ENCODE results near the gene UGT1A7.

The UGT1A7 gene

DNA sequence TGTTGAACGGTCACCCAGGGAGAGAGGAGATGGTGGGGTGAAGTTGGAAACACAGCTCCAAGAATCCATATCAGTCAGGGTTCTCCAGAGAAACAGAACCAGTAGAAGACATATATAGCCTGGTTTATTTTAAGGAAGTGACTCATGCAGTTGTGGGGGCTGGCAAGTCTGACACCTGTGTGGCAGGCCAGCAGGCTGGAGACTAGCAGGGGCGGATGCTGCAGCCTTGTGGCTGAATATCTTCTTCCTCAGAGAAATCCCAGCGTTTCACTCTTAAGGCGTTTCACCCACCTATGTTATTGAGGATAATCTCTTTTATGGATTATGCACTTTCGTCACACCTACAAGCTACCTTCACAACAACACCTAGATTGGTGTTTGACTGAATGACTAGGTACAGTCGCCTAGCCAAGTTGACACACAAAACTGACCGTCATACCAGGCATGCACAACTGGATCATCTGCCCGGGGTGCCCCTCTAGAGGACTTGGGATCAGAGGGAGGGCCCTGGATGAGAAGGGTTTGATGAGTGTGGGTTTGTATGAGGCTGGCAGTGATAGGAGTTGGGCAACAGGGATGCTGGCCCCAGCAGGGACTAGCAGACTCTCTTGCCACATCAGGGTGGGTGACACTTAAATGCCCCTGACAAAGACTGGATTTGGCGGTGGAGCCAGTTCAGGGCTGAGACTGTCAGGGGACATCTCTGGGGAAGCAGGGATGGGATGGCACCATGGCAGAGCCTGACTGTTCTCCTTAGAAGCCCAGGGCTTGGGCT is 119.8 kb downstream of the UGT1A7 start:
- no peak for DNase-seq

DNA sequence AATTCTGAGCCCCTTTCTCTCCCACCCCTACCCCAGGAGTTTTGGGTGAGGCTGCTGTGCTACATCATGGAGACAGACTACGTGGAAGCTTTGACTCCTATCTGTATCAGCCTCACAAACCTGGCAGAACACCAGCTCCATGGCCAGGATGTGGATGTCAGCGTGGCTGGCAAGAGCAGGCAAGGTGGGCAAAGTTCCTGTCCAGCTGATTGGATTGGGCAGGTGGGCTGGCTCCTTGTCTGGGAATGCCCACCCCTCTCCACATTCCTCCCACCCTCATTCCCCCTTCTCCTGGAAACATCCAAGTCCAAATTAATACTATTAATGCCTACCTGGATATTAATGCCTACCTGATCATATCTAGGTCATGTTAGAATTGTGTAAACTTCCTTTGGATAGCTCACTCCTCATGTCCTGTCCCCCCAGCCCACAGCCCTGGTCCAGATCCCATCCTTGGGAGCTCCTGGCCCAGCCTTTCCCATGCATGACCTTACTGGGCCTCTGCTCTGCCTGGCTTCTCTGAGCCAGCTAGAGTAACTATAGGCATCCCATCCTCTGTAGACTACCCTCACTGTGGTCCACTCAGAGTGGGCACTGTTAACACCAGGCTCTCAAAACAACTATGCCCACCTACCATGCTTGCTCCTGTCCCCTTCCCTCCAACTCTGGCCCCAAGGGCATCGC is 120.6 kb downstream of the UGT1A7 start:
- no peak for DNase-seq

- no peak for DNase-seq
Observed at GRCh38 chr2:233803292-233803911, 121.7 kb downstream of the UGT1A7 start.

GRCh38 chr2:233803994-233804393 is 122.3 kb downstream of the UGT1A7 start:
- no peak for DNase-seq

- DNase-seq = no peak
Observed at GRCh38 chr2:233807215-233807865, 125.6 kb downstream of the UGT1A7 start.

DNA sequence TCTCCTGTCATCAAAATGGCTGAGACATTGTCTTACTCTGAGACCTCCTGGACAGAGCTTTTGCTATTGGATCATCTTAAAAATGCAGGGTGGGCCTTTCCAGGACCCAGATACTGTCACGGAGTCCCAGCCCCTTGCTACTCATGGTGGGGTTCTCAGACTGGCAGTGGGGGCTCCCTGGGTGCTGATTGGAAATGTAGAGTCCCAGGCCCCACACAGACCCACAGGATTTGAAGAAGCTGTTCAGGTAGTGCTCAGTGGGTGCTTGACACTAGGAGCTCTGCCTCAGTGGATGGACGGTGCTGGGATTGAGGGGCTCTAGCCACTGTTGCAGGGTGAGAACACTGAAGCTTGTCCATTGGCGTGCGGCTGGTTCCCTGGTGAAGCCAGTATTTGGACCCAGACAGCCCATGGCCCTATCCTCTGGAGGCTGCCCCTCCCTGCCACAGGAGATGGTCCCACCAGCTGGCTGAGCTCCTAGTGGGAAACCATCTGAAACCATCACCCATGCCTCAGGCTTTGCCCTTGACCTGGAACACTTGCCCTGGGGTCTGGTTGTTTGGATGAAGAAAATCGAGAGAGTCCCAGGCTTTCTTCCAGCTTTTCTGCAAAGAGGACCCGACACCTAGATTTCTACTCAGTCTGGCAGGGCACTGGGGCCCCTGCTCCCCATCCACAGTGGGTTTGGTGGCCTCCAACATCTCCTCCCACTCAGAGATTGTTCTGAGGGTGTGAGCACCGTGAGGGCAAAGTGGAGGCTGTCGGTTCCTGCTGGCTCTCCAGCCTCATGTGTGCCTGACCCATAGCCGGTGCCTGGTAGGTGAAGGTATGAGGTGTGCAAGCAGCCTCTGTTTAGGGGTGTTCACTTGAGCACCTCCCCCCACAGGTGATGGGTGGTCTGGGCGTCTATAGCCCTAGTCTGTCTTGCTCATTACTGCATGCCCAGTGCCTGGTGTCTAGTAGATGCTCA is 126.5 kb downstream of the UGT1A7 start:
- DNase-seq = no peak

- no peak for DNase-seq
Observed at GRCh38 chr2:233810385-233810784, 128.7 kb downstream of the UGT1A7 start.

DNA sequence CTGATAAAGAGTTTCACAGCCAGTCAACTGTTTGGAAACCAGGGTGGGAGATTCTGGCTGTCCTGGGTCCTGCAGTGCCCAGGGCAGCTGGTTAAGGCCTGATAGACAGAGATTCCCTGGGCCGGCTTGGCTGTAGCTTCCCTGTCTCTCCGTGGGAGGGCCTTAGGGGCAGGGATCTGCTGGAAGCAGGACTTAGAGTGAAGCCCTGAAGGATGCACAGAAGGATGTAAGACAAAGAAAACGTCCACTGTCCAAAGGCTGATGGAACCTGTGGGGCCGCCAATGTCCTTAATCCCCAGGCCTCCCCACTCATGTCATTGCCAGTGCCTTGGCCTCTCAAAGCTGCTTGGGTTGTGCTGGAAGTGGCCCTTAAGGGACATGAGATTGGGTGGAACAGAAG is 129.4 kb downstream of the UGT1A7 start:
- no peak for DNase-seq

DNA sequence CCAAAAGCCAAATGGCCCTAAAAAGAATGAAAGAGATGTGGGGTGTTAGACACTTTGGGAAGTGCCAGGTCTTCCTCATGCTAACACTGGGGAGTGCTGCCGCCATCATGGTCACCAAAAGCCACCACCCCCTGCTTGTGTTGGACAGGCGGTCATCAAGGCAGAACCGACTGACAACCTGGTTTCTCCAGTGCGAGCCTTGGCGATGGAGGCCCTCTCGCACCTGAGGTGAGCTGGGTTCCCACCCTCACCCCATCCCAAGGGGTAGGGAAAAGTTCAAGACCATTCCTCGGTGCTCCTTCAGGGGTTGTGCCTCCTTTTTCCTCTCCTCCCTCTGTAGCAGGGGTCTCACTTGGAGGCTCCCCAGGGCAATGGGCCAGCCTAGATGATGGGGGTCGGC is 130.0 kb downstream of the UGT1A7 start:
- DNase-seq = no peak

DNA sequence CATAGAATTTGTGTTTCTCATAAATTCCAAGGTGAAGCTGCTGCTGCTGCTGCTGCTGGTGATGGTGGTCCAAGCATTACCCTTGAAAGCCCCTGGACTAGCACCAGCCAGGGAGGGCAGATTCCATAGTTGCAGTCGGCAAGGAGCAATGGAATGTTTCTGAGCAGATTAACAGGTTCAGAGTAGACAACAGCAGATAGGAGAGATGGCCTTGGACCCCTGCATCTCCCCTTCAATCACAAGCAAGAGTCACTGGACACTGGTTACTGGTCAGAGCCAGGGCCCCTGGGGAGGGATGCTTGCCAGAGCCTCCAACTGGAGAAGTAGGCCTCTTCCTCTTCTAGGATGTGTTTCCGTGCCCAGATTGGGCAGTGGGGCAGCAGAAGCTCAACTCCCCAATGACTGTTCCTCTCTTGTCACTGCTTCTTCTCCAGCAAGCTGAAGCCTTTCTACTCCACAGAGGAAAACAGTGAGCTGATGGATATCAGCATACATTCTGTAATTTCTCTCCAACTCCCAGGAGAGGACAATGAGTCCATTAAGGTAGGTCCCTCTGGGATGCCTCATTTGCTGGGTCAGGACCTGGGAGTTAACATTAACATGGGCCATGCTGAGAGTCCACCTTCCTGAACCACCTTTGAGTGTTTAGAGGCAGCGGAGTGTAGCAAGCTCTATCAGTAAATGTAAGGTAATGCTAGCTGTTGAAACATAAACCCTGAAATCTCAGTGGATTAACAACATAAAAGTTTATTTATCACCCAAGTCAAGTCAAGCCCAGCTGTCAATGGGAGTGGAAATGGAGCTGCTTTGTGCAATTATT is 131.7 kb downstream of the UGT1A7 start:
- DNase-seq = no peak

- DNase-seq = no peak
Observed at GRCh38 chr2:233814056-233814835, 132.5 kb downstream of the UGT1A7 start.

DNA sequence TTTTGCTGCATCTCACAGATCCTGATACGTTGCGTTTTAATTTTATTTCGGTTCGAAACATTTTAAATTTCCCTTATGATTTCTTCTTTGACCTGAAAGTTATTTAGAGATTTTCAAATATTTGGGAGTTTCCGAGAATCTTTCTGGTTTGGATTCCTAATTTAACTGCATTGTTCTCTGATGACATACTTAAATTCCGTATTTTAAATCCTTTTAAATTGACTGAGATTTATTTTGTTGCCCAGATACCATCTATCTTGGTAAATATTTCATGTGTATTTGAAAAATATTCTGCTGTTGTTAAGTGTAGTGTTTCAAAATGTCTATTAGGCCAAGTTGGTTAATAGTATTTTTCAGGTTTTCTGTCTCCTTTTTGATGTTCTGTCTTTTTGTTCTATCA is 134.2 kb downstream of the UGT1A7 start:
- DNase-seq = no peak

DNA sequence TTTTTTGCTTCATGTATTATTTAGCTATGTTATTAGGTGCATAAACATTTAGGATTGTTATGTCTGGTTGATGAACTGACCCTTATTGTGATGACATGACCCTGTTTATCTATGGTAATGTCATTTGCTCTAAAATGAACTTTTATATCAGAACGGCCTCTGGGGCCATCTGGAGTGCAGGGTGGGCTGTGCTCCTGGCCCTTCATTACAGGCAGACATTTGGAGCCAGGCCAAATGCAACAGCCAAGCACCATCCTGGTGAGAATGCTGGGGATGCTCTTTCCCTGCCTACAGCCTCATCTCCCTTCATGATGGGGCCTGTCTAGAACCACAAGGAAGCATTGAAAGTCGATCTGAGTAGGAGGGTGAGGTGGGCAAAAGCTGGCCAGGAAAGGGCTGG is 134.6 kb downstream of the UGT1A7 start:
- no peak for DNase-seq

DNA sequence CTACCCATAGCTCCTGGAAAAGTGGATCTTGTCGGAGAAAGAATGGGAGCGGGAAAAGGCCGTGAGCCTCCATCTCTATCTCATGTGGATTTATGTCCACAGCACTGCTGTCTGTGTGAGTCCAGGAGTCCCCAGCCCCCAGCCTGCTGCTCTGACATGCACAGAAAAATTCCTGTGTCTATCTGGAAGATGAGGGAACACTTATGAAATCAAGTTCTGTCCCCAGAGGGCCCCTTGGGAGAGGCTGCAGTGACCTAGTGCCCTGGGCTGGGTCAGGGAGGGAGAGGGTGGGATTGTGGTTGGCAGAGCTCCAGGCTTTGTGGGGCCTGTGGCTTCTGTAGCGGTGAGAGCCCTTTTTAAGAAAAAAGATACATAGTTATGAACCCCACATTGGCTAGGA is 135.1 kb downstream of the UGT1A7 start:
- DNase-seq = no peak

GRCh38 chr2:233817361-233817911 is 135.7 kb downstream of the UGT1A7 start:
- no peak for DNase-seq

DNA sequence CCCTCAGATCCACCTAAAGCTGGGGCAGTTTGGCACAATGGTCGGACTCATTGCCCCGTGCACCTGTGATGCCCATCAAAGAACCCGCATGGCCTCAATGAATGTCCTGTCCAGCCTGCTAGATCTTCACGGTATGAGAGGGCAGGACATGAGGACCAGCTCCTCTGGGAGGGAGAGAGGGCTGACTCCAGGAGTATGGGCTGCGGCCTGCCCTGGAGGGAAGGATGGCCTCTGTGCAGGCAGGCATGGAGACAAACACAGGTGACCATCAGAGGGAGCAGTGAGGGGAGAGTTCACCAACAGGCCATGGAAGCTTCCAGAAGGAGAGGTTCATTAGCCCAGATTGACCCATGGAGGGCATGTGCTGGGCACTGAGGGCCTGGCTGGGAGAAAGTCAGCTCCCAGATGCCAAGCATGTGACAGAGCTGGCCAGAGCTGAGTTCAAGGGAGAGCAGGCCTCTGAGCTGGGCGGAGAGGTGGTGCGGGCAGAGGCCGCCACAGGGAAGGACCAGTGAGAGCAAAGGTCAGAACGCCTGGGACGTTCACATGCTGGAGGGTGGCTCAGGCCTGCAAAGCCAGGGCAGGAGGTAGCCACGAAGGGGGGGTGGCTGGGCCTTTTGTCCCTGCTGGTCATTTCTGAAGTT is 136.4 kb downstream of the UGT1A7 start:
- no peak for DNase-seq

- DNase-seq = no peak
Observed at GRCh38 chr2:233818639-233819621, 137.2 kb downstream of the UGT1A7 start.
